ENCODE measurements around the gene GLB1L3. TPM values are rescaled to one million over a fixed set of nuclear protein-coding genes. Genes with fewer than 3 reads are reported as not detected.

The GLB1L3 gene
- polyA plus RNA-seq, 1 donor (not counting 4 experiments of a cell fraction or from before 2014, with no cell fraction given) = 3.0 TPM

GRCh38 chr11:134338068-134338467, 61.9 kb downstream of the GLB1L3 start:
- TF ChIP-seq CTCF (optimal IDR thresholded peaks at IDR 0.05 in 1 of 3, IDR thresholded peaks at IDR 0.05 in 1 of 3, conservative IDR thresholded peaks at IDR 0.05 in 1 of 3; ENCODE audit: extremely low read depth in 1 of 3, insufficient read depth in 2 of 3, low read length in 3 of 3) = no peak
- TF ChIP-seq EZH2 (IDR thresholded peaks at IDR 0.05; ENCODE audit: low read length) = no peak
- H3K9me1 ChIP-seq (ENCODE audit: control insufficient read depth, extremely low read depth, insufficient read depth, low read length) = no peaks in the 10 kb centered on the region
- no peak for DNase-seq (ENCODE audit: low read depth, low spot score)
- H4K20me1 ChIP-seq (ENCODE audit: control insufficient read depth, extremely low read depth, insufficient read depth, low read length) = no peaks in the 10 kb centered on the region
- no peak overlapping the region for H3K4me3 ChIP-seq (ENCODE audit: control insufficient read depth in 2 of 3, extremely low read depth in 1 of 3, insufficient read depth in 2 of 3, low read depth in 1 of 3, low read length in 3 of 3)
- no peaks in the 10 kb centered on the region for H3K79me2 ChIP-seq (ENCODE audit: control insufficient read depth, insufficient read depth, low read length)
- peaks cover 8% of the 10 kb centered on the region for H3K4me1 ChIP-seq (ENCODE audit: control insufficient read depth, extremely low read depth, insufficient read depth, low read length)
- no peak overlapping the region for H3K4me2 ChIP-seq (ENCODE audit: control insufficient read depth, extremely low read depth, insufficient read depth, low read depth, low read length)
- no peaks in the 10 kb centered on the region for H3K27me3 ChIP-seq (ENCODE audit: control insufficient read depth, extremely low read depth, insufficient read depth, low read length)
- dilution Hi-C loops (cut with MboI; ENCODE audit: extremely low pct_ligation_motif_present, low sequenced_read_pairs) = no loop called here
- FAIRE-seq = no peak
- no peaks in the 10 kb centered on the region for H3K9me3 ChIP-seq (ENCODE audit: control insufficient read depth, low read depth, low read length)
- no peak overlapping the region for H2AFZ ChIP-seq (ENCODE audit: control insufficient read depth, low read length)
- H3K27ac ChIP-seq (ENCODE audit: control insufficient read depth, insufficient read depth, low read length) = no peak overlapping the region
- H3K9ac ChIP-seq (ENCODE audit: control insufficient read depth, extremely low read depth, insufficient read depth, low read length) = no peak overlapping the region
- no peaks in the 10 kb centered on the region for H3K36me3 ChIP-seq (ENCODE audit: control insufficient read depth in 2 of 2, extremely low read depth in 1 of 2, insufficient read depth in 2 of 2, low read length in 2 of 2)

DNA sequence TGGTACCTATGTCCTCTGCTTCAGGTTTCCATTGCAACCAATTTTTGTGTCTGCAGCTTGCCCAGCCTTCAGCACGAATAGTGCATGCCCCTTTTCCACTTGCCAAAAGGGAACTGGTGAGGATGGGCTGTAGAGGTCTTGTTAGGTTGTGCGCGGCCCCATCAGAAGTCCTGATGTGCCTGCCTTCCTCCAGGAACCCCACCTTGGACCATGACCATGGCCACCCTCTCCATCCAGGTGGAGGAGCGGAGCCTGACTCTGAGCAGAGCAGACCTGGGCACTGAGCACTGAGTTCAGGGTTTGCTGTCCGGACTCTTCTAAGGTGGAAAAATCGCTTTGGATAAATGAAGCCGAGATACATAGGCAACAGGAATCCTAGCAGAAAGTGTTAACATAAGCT, 62.5 kb downstream of the GLB1L3 start:
- H4K20me1 ChIP-seq (ENCODE audit: control insufficient read depth, extremely low read depth, insufficient read depth, low read length) = no peaks in the 10 kb centered on the region
- no peak overlapping the region for H2AFZ ChIP-seq (ENCODE audit: control insufficient read depth, low read length)
- H3K79me2 ChIP-seq (ENCODE audit: control insufficient read depth, insufficient read depth, low read length) = no peaks in the 10 kb centered on the region
- TF ChIP-seq EZH2 (IDR thresholded peaks at IDR 0.05; ENCODE audit: low read length) (no peak), CTCF (optimal IDR thresholded peaks at IDR 0.05 in 1 of 3, IDR thresholded peaks at IDR 0.05 in 1 of 3, conservative IDR thresholded peaks at IDR 0.05 in 1 of 3; ENCODE audit: extremely low read depth in 1 of 3, insufficient read depth in 2 of 3, low read length in 3 of 3) (no peak)
- H3K4me1 ChIP-seq (ENCODE audit: control insufficient read depth, extremely low read depth, insufficient read depth, low read length) = peaks cover 8% of the 10 kb centered on the region
- no peaks in the 10 kb centered on the region for H3K36me3 ChIP-seq (ENCODE audit: control insufficient read depth in 2 of 2, extremely low read depth in 1 of 2, insufficient read depth in 2 of 2, low read length in 2 of 2)
- no peak overlapping the region for H3K9ac ChIP-seq (ENCODE audit: control insufficient read depth, extremely low read depth, insufficient read depth, low read length)
- no peaks in the 10 kb centered on the region for H3K27me3 ChIP-seq (ENCODE audit: control insufficient read depth, extremely low read depth, insufficient read depth, low read length)
- H3K9me3 ChIP-seq (ENCODE audit: control insufficient read depth, low read depth, low read length) = no peaks in the 10 kb centered on the region
- no peaks in the 10 kb centered on the region for H3K9me1 ChIP-seq (ENCODE audit: control insufficient read depth, extremely low read depth, insufficient read depth, low read length)
- dilution Hi-C loops (cut with MboI; ENCODE audit: extremely low pct_ligation_motif_present, low sequenced_read_pairs) = no loop called here
- H3K27ac ChIP-seq (ENCODE audit: control insufficient read depth, insufficient read depth, low read length) = no peak overlapping the region
- no peak overlapping the region for H3K4me3 ChIP-seq (ENCODE audit: control insufficient read depth in 2 of 3, extremely low read depth in 1 of 3, insufficient read depth in 2 of 3, low read depth in 1 of 3, low read length in 3 of 3)
- no peak for DNase-seq (ENCODE audit: low read depth, low spot score)
- no peak for FAIRE-seq
- H3K4me2 ChIP-seq (ENCODE audit: control insufficient read depth, extremely low read depth, insufficient read depth, low read depth, low read length) = no peak overlapping the region

All from keratinocyte (primary cell).